KOPT-K1 (cell line): Measurements from ENCODE around the gene RPL10A.
A peak's percentile ranks its signal among the peaks of the same experiment; 100 is the strongest.

Source experiments
- H3K27ac ChIP-seq: fragments of 200-600 bp; sonication (generic); 2 replicates; pipeline ENCODE4 v1.5.1; 2016; ENCODE audit warnings: antibody characterized with exemption, mild to moderate bottlenecking, low read depth, low read length; ENCODE audit not compliant: poor library complexity, severe bottlenecking
- H3K36me3 ChIP-seq: fragments of 200-600 bp; sonication (generic); 2 replicates; pipeline ENCODE4 v1.5.1; 2017; ENCODE audit warnings: antibody characterized with exemption, mild to moderate bottlenecking, low read length, moderate library complexity; ENCODE audit not compliant: insufficient read depth
- H3K9me3 ChIP-seq: fragments of 200-600 bp; sonication (generic); 2 replicates; pipeline ENCODE4 v1.5.1; 2017; ENCODE audit warnings: antibody characterized with exemption, low read length, mild to moderate bottlenecking; ENCODE audit not compliant: insufficient read depth, poor library complexity, severe bottlenecking

Gene RPL10A

GRCh38 chr6:35463292-35463691, 4.9 kb upstream of the RPL10A start:
- peaks cover 46% of the 10 kb centered on the region for H3K36me3 ChIP-seq
- H3K9me3 ChIP-seq = no peaks in the 10 kb centered on the region
- H3K27ac ChIP-seq = no peak overlapping the region

- peaks cover 48% of the 10 kb centered on the region for H3K36me3 ChIP-seq
- no peaks in the 10 kb centered on the region for H3K9me3 ChIP-seq
- no peak overlapping the region for H3K27ac ChIP-seq
These were observed 2.6 kb upstream of the RPL10A start for GRCh38 chr6:35465646-35466045.

- Histone ChIP-seq H3K9me3 (no peaks in the 10 kb centered on the region), H3K27ac (peak overlapping the region; percentile 91), H3K36me3 (peaks cover 68% of the 10 kb centered on the region)
These were observed 964 bp downstream of the RPL10A start for GRCh38 chr6:35468980-35469750.

- peak overlapping the region; percentile 91 for H3K27ac ChIP-seq
- H3K36me3 ChIP-seq = peaks cover 74% of the 10 kb centered on the region
- H3K9me3 ChIP-seq = no peaks in the 10 kb centered on the region
These were observed 1.8 kb downstream of the RPL10A start for GRCh38 chr6:35469751-35470662.

GRCh38 chr6:35470663-35471120, 2.5 kb downstream of the RPL10A start:
- Histone ChIP-seq H3K36me3 (peaks cover 77% of the 10 kb centered on the region), H3K9me3 (no peaks in the 10 kb centered on the region), H3K27ac (no peak overlapping the region)

- no peaks in the 10 kb centered on the region for H3K9me3 ChIP-seq
- H3K27ac ChIP-seq = no peak overlapping the region
- H3K36me3 ChIP-seq = peaks cover 67% of the 10 kb centered on the region
These were observed 3.7 kb downstream of the RPL10A start for GRCh38 chr6:35471836-35472345.

- Histone ChIP-seq H3K27ac (no peak overlapping the region), H3K9me3 (no peaks in the 10 kb centered on the region), H3K36me3 (peaks cover 67% of the 10 kb centered on the region)
These were observed 5.1 kb downstream of the RPL10A start for GRCh38 chr6:35473075-35473849.

GRCh38 chr6:35473850-35474130, 5.6 kb downstream of the RPL10A start:
- H3K27ac ChIP-seq = no peak overlapping the region
- H3K9me3 ChIP-seq = no peaks in the 10 kb centered on the region
- H3K36me3 ChIP-seq = peaks cover 62% of the 10 kb centered on the region

GRCh38 chr6:35474131-35474941, 6.1 kb downstream of the RPL10A start:
- Histone ChIP-seq H3K27ac (no peak overlapping the region), H3K9me3 (no peaks in the 10 kb centered on the region), H3K36me3 (peaks cover 57% of the 10 kb centered on the region)

GRCh38 chr6:35474942-35475570, 6.9 kb downstream of the RPL10A start:
- H3K36me3 ChIP-seq = peaks cover 50% of the 10 kb centered on the region
- no peak overlapping the region for H3K27ac ChIP-seq
- no peaks in the 10 kb centered on the region for H3K9me3 ChIP-seq

- Histone ChIP-seq H3K27ac (no peak overlapping the region), H3K36me3 (peaks cover 45% of the 10 kb centered on the region), H3K9me3 (no peaks in the 10 kb centered on the region)
These were observed 7.4 kb downstream of the RPL10A start for GRCh38 chr6:35475573-35475972.

- Histone ChIP-seq H3K27ac (no peak overlapping the region), H3K36me3 (peaks cover 40% of the 10 kb centered on the region), H3K9me3 (no peaks in the 10 kb centered on the region)
These were observed 7.8 kb downstream of the RPL10A start for GRCh38 chr6:35476004-35476403.

GRCh38 chr6:35477028-35477427, 8.8 kb downstream of the RPL10A start:
- no peak overlapping the region for H3K27ac ChIP-seq
- H3K36me3 ChIP-seq = peaks cover 30% of the 10 kb centered on the region
- H3K9me3 ChIP-seq = no peaks in the 10 kb centered on the region
